ENCODE data around the gene KLHL11. TPM values are rescaled to one million over a fixed set of nuclear protein-coding genes. Genes with fewer than 3 reads are reported as not detected.

The KLHL11 gene
- total and polyA plus RNA-seq, 2 of the 8 experiments (the other 6 are each of a cell fraction or from before 2014, with no cell fraction given) = 4.2 to 13.7 TPM

GRCh38 chr17:41844971-41845370 lies 20.3 kb downstream of the KLHL11 start:
- H2BK15ac ChIP-seq (ENCODE audit: low read length) = no peak overlapping the region
- H3K23ac ChIP-seq (ENCODE audit: insufficient read length) = no peak overlapping the region
- H3K4ac ChIP-seq (replicated peaks; ENCODE audit: insufficient read length, low read depth, low read length) = no peak overlapping the region
- H2BK12ac ChIP-seq (ENCODE audit: low read depth, low read length) = no peak overlapping the region
- no peaks in the 10 kb centered on the region for H4K20me1 ChIP-seq (replicated peaks in 1 of 2; ENCODE audit: control insufficient read depth in 1 of 2, insufficient read depth in 2 of 2, low read length in 2 of 2)
- H2BK120ac ChIP-seq (replicated peaks; ENCODE audit: low read depth, low read length) = no peak overlapping the region
- H3K27me3 ChIP-seq (replicated peaks in 1 of 4; ENCODE audit: control insufficient read depth in 3 of 4, extremely low read depth in 1 of 4, insufficient read depth in 3 of 4, low read length in 3 of 4) = no peaks in the 10 kb centered on the region
- WGBS, 2 experiments (ENCODE audit: extremely low coverage in 1 of 2, insufficient coverage in 1 of 2, insufficient read length in 1 of 2, insufficient replicate concordance in 2 of 2, low coverage in 1 of 2, low lambda C conversion rate in 2 of 2, missing lambda C conversion rate in 1 of 2) = 84% methylated on average over 6 of the region's 6 CpGs; no CpG with 5 or more reads in 1 of the 2 experiments
- no peak overlapping the region for H3K27ac ChIP-seq (ENCODE audit: low read depth, low read length)
- no peak overlapping the region for H3K14ac ChIP-seq (ENCODE audit: insufficient read length)
- no peaks in the 10 kb centered on the region for H3K9me3 ChIP-seq (ENCODE audit: insufficient read depth in 2 of 2, low read depth in 1 of 2, low read length in 1 of 2)
- peaks cover 0 to 12% of the 10 kb centered on the region in 2 experiments; a peak in 2 of 4 replicates for H3K79me2 ChIP-seq (ENCODE audit: control insufficient read depth in 1 of 2, insufficient read depth in 2 of 2, low read length in 2 of 2)
- H2AFZ ChIP-seq (ENCODE audit: low read length) = no peak overlapping the region
- FAIRE-seq = no peak
- no peak overlapping the region for H4K8ac ChIP-seq (ENCODE audit: extremely low read depth, insufficient read depth, low read length)
- no peak overlapping the region for H4K91ac ChIP-seq (replicated peaks; ENCODE audit: insufficient read length, low read length)
- ChIA-PET CTCF (ENCODE audit: partially characterized antibody) (no interaction called here), POLR2A (ENCODE audit: partially characterized antibody) (no interaction called here)
- no peak overlapping the region for H2BK20ac ChIP-seq (ENCODE audit: low read length)
- H4K5ac ChIP-seq (ENCODE audit: insufficient read length, low read depth, low read length) = no peak overlapping the region
- no peak overlapping the region for H3K9ac ChIP-seq (replicated peaks in 1 of 4; ENCODE audit: extremely low read depth in 1 of 4, low read depth in 3 of 4, low read length in 3 of 4)
- H3K4me3 ChIP-seq (ENCODE audit: extremely low read depth in 1 of 4, insufficient read depth in 2 of 4, low read depth in 3 of 4, low read length in 4 of 4) = no peak overlapping the region
- DNase-seq (ENCODE audit: low read depth in 1 of 2, low spot score in 2 of 2) = no peak
- H3K56ac ChIP-seq (replicated peaks; ENCODE audit: insufficient read length, low read depth, low read length) = no peak overlapping the region
- peaks cover 0 to 2% (median 0%) of the 10 kb centered on the region in 4 experiments; a peak in 1 of 8 replicates for H3K36me3 ChIP-seq (ENCODE audit: control insufficient read depth in 2 of 4, insufficient read depth in 4 of 4, low read length in 3 of 4)
- no peak overlapping the region for H3K18ac ChIP-seq (ENCODE audit: extremely low read depth, low read length)
- H3K79me1 ChIP-seq (ENCODE audit: low read depth, low read length) = no peaks in the 10 kb centered on the region
- H2AK5ac ChIP-seq (ENCODE audit: low read depth, low read length) = no peak overlapping the region
- H3K4me1 ChIP-seq (replicated peaks in 1 of 4; ENCODE audit: control insufficient read depth in 3 of 4, insufficient read depth in 4 of 4, low read length in 3 of 4) = no peaks in the 10 kb centered on the region
- H2BK5ac ChIP-seq (ENCODE audit: low read depth, low read length) = no peak overlapping the region
- H3K4me2 ChIP-seq (ENCODE audit: insufficient read depth in 1 of 2, low read depth in 2 of 2, low read length in 2 of 2) = no peak overlapping the region
- no peaks in the 10 kb centered on the region for H3K23me2 ChIP-seq (ENCODE audit: low read depth, low read length)
- no peak for TF ChIP-seq BACH1 (IDR thresholded peaks at IDR 0.05; ENCODE audit: low read length)
- no peak for TF ChIP-seq CHD2 (IDR thresholded peaks at IDR 0.05; ENCODE audit: low read length)
- no peak for TF ChIP-seq KDM5A (IDR thresholded peaks at IDR 0.05; ENCODE audit: low read length)
- no peak for TF ChIP-seq CTBP2 (IDR thresholded peaks at IDR 0.05; ENCODE audit: borderline replicate concordance, insufficient read depth, insufficient read length, low read length)

Measured in H1 (cell line).